Skin epidermis (tissue), 12 donors: ENCODE data around the gene SPINK1.
"Not testable (repeated sequence)": the region's sequence is repeated elsewhere in the genome, so short reads cannot be mapped to it uniquely, and the experiment has no call there.

ENCODE experiments used
- H3K27ac ChIP-seq, 21 experiments: fragments of 200-600 bp; sonication (generic) in 11 of 21; one replicate each; pipeline ENCODE4 v1.5.0; 2020; ENCODE audit warnings: mild to moderate bottlenecking in 3 of 21, inconsistent platforms in 2 of 21, moderate library complexity in 2 of 21
- H3K4me3 ChIP-seq, 7 experiments: fragments of 200-600 bp; sonication (generic) in 2 of 7; one replicate each; pipeline ENCODE4 v1.5.0; 2020; ENCODE audit warnings: inconsistent platforms in 2 of 7, mild to moderate bottlenecking in 2 of 7, moderate library complexity in 1 of 7

SPINK1 gene

GRCh38 chr5:147855774-147856069 lies 24.3 kb upstream of the SPINK1 start:
- H3K27ac ChIP-seq, result no peak overlapping the region
- H3K4me3 ChIP-seq, result no peak overlapping the region

GRCh38 chr5:147854894-147855773 lies 23.7 kb upstream of the SPINK1 start:
- Histone ChIP-seq H3K27ac (no peak overlapping the region), H3K4me3 (no peak overlapping the region)

GRCh38 chr5:147854331-147854730 lies 22.9 kb upstream of the SPINK1 start:
- H3K4me3 ChIP-seq, result no peak overlapping the region
- H3K27ac ChIP-seq, result no peak overlapping the region

GRCh38 chr5:147853372-147853987 lies 22.0 kb upstream of the SPINK1 start:
- H3K27ac ChIP-seq, result no peak overlapping the region
- H3K4me3 ChIP-seq, result no peak overlapping the region

GRCh38 chr5:147852365-147852764 lies 20.9 kb upstream of the SPINK1 start:
- no peak overlapping the region for H3K27ac ChIP-seq
- no peak overlapping the region for H3K4me3 ChIP-seq

- no peak overlapping the region for H3K27ac ChIP-seq
- no peak overlapping the region for H3K4me3 ChIP-seq
Observed at GRCh38 chr5:147851578-147851977, 20.1 kb upstream of the SPINK1 start.

GRCh38 chr5:147849226-147849625 lies 17.8 kb upstream of the SPINK1 start:
- no peak overlapping the region for H3K4me3 ChIP-seq
- H3K27ac ChIP-seq, result no peak overlapping the region

- Histone ChIP-seq H3K27ac (no peak overlapping the region), H3K4me3 (no peak overlapping the region)
Observed at GRCh38 chr5:147845618-147846017, 14.1 kb upstream of the SPINK1 start.

GRCh38 chr5:147844846-147845245 lies 13.4 kb upstream of the SPINK1 start:
- Histone ChIP-seq H3K27ac (no peak overlapping the region), H3K4me3 (no peak overlapping the region)

- no peak overlapping the region for H3K4me3 ChIP-seq
- no peak overlapping the region for H3K27ac ChIP-seq
Observed at GRCh38 chr5:147842869-147843268, 11.4 kb upstream of the SPINK1 start.

GRCh38 chr5:147836439-147836838 lies 5.0 kb upstream of the SPINK1 start:
- Histone ChIP-seq H3K4me3 (no peak overlapping the region), H3K27ac (no peak overlapping the region)

- no peak overlapping the region for H3K27ac ChIP-seq
Observed at GRCh38 chr5:147835386-147835798, 3.9 kb upstream of the SPINK1 start.

GRCh38 chr5:147832541-147832940 lies 1.1 kb upstream of the SPINK1 start:
- H3K27ac ChIP-seq, result no peak overlapping the region

More at GRCh38 chr5:147835386-147835798, 3.9 kb upstream of the SPINK1 start:
- no peak overlapping the region for H3K4me3 ChIP-seq

GRCh38 chr5:147830035-147830434 lies 1.4 kb downstream of the SPINK1 start:
- H3K4me3 ChIP-seq, result no peak overlapping the region

More at GRCh38 chr5:147832541-147832940, 1.1 kb upstream of the SPINK1 start:
- H3K4me3 ChIP-seq, result no peak overlapping the region

GRCh38 chr5:147827017-147827416 lies 4.5 kb downstream of the SPINK1 start:
- H3K27ac ChIP-seq, H3K4me3 ChIP-seq: not testable (repeated sequence)

More at GRCh38 chr5:147830035-147830434, 1.4 kb downstream of the SPINK1 start:
- no peak overlapping the region for H3K27ac ChIP-seq

- Histone ChIP-seq H3K4me3 (no peak overlapping the region), H3K27ac (no peak overlapping the region)
Observed at GRCh38 chr5:147826361-147826760, 5.1 kb downstream of the SPINK1 start.

- Histone ChIP-seq H3K4me3 (no peak overlapping the region), H3K27ac (no peak overlapping the region)
Observed at GRCh38 chr5:147822686-147823491, 8.6 kb downstream of the SPINK1 start.

- H3K4me3 ChIP-seq, H3K27ac ChIP-seq: not testable (repeated sequence)
Observed at GRCh38 chr5:147822222-147822621, 9.2 kb downstream of the SPINK1 start.

- Histone ChIP-seq H3K27ac (no peak overlapping the region), H3K4me3 (no peak overlapping the region)
Observed at GRCh38 chr5:147821766-147822165, 9.7 kb downstream of the SPINK1 start.

- Histone ChIP-seq H3K27ac (no peak overlapping the region), H3K4me3 (no peak overlapping the region)
Observed at GRCh38 chr5:147819261-147819770, 12.2 kb downstream of the SPINK1 start.
